ENCODE measurements around the gene CHD3. TPM values are rescaled to one million over a fixed set of nuclear protein-coding genes. Genes with fewer than 3 reads are reported as not detected.
A peak's percentile ranks its signal among the peaks of the same experiment; 100 is the strongest.

Gene CHD3
- total and polyA plus RNA-seq, 2 of the 13 experiments (the other 11 are each of a cell fraction or from before 2014, with no cell fraction given), result 2.7 to 3.7 TPM

- H3K9me3 ChIP-seq (ENCODE audit: low read length), result no peaks in the 10 kb centered on the region
- no peaks in the 10 kb centered on the region; a peak in 1 of 5 replicates for H3K27me3 ChIP-seq (ENCODE audit: control insufficient read depth in 1 of 2, insufficient read depth in 2 of 2, low read length in 2 of 2)
- POLR2A ChIA-PET, result no interaction called here
- intact Hi-C loops (cut with micrococcal nuclease; ENCODE audit: unreplicated experiment) (no loop called here), in situ Hi-C loops (cut with HindIII; ENCODE audit: extremely low pct_ligation_motif_present, low pct_unique_long_range_greater_than_20kb) (no loop called here)
- no peak overlapping the region for H3K4me2 ChIP-seq (ENCODE audit: low read depth, low read length)
- H3K27ac ChIP-seq (ENCODE audit: extremely low read length, insufficient read depth, low read length), result no peak overlapping the region
- H2AFZ ChIP-seq (ENCODE audit: low read length), result no peak overlapping the region
- 97% methylated on average over 37 of the region's 51 CpGs for WGBS (ENCODE audit: low lambda C conversion rate)
- no peak overlapping the region for H3K9ac ChIP-seq (ENCODE audit: insufficient read depth, low read depth, low read length)
- DNase-seq (ENCODE audit: low spot score) (no peak), FAIRE-seq (no peak), ATAC-seq (no peak)
- CTCF ChIA-PET (ENCODE audit: low intra/inter-chr PET ratio, low total read pairs), result interaction anchor here (2.7 kb wide), 1 partner anchor 30 kb away, joined by 28 read pairs; no protein-coding TSS in a partner anchor
- peaks cover 7% of the 10 kb centered on the region for H4K20me1 ChIP-seq (ENCODE audit: insufficient read depth, low read length)
- H3K36me3 ChIP-seq (replicated peaks in 1 of 2; ENCODE audit: control insufficient read depth in 1 of 2, insufficient read depth in 2 of 2, low read length in 2 of 2), result peaks cover 23 to 41% of the 10 kb centered on the region in 2 experiments
- no peak overlapping the region for H3K4me3 ChIP-seq (replicated peaks in 1 of 3; ENCODE audit: insufficient read depth in 1 of 3, low read depth in 2 of 3, low read length in 3 of 3)
- peaks cover 15% of the 10 kb centered on the region for H3K4me1 ChIP-seq (ENCODE audit: insufficient read depth, low read length)
- H3K79me2 ChIP-seq (ENCODE audit: insufficient read depth, low read length), result peaks cover under 1% of the 10 kb centered on the region
- no TSS peak for BruUV-seq (replicated peaks)
- TF ChIP-seq MTF2 (CRISPR knock-in tag; IDR thresholded peaks at IDR 0.05; ENCODE audit: borderline replicate concordance), result no peak
- no peak for TF ChIP-seq FOSL1 (CRISPR knock-in tag; IDR thresholded peaks at IDR 0.05; ENCODE audit: borderline replicate concordance)
- no peak for TF ChIP-seq ZNF484 (CRISPR knock-in tag; IDR thresholded peaks at IDR 0.05; ENCODE audit: borderline replicate concordance, low read depth)
- TF ChIP-seq HMGXB4 (CRISPR knock-in tag; IDR thresholded peaks at IDR 0.05; ENCODE audit: borderline replicate concordance in 1 of 2, low read depth in 1 of 2), result no peak
- TF ChIP-seq HCFC1 (IDR thresholded peaks at IDR 0.05; ENCODE audit: low read depth, low read length), result no peak
- TF ChIP-seq ZNF629 (CRISPR knock-in tag; conservative IDR thresholded peaks at IDR 0.05), result no peak
- peak; percentile 63; the same call in 1 of the 2 replicates for TF ChIP-seq RBFOX2 (IDR thresholded peaks at IDR 0.05; ENCODE audit: low read depth, low read length)
- TF ChIP-seq DMAP1 (CRISPR knock-in tag; IDR thresholded peaks at IDR 0.05), result no peak
- TF ChIP-seq, protein P1, sequence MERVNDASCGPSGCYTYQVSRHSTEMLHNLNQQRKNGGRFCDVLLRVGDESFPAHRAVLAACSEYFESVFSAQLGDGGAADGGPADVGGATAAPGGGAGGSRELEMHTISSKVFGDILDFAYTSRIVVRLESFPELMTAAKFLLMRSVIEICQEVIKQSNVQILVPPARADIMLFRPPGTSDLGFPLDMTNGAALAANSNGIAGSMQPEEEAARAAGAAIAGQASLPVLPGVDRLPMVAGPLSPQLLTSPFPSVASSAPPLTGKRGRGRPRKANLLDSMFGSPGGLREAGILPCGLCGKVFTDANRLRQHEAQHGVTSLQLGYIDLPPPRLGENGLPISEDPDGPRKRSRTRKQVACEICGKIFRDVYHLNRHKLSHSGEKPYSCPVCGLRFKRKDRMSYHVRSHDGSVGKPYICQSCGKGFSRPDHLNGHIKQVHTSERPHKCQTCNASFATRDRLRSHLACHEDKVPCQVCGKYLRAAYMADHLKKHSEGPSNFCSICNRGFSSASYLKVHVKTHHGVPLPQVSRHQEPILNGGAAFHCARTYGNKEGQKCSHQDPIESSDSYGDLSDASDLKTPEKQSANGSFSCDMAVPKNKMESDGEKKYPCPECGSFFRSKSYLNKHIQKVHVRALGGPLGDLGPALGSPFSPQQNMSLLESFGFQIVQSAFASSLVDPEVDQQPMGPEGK (CRISPR knock-in tag; IDR thresholded peaks at IDR 0.05), result no peak
- TF ChIP-seq ZFYVE20 (CRISPR knock-in tag; IDR thresholded peaks at IDR 0.05; ENCODE audit: borderline replicate concordance, low read depth), result no peak
- TF ChIP-seq SNAPC4 (CRISPR knock-in tag; IDR thresholded peaks at IDR 0.05), result no peak
- TF ChIP-seq, protein P2, sequence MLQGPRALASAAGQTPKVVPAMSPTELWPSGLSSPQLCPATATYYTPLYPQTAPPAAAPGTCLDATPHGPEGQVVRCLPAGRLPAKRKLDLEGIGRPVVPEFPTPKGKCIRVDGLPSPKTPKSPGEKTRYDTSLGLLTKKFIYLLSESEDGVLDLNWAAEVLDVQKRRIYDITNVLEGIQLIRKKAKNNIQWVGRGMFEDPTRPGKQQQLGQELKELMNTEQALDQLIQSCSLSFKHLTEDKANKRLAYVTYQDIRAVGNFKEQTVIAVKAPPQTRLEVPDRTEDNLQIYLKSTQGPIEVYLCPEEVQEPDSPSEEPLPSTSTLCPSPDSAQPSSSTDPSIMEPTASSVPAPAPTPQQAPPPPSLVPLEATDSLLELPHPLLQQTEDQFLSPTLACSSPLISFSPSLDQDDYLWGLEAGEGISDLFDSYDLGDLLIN (CRISPR knock-in tag; IDR thresholded peaks at IDR 0.05; ENCODE audit: borderline replicate concordance), result no peak
These were observed 35.5 kb upstream of the CHD3 start for GRCh38 chr17:7852919-7853690.
